SU-DHL-6 (cell line): Measurements from ENCODE around the gene NTRK3.

ENCODE experiments used
- H2AFZ ChIP-seq: fragments of 200-600 bp; sonication (generic); 2 replicates; pipeline ENCODE4 v1.6.1; 2014; ENCODE audit warnings: low read depth, mild to moderate bottlenecking, moderate library complexity, mixed read lengths, antibody characterized with exemption, low read length; ENCODE audit not compliant: severe bottlenecking
- H3F3A ChIP-seq: fragments of 200-600 bp; shearing (Covaris generic); 2 replicates; pipeline ENCODE4 v1.6.0; 2016; ENCODE audit warnings: antibody characterized with exemption, mild to moderate bottlenecking; ENCODE audit not compliant: insufficient read depth
- H3K27ac ChIP-seq: fragments of 200-600 bp; sonication (generic); 2 replicates; pipeline ENCODE4 v1.5.1; 2016; ENCODE audit warnings: low read depth, mild to moderate bottlenecking, low read length, moderate library complexity, mixed read lengths
- H3K27me3 ChIP-seq: fragments of 200-600 bp; sonication (generic), shearing (Covaris generic); 2 replicates; pipeline ENCODE4 v1.6.0; 2014; ENCODE audit warnings: mild to moderate bottlenecking, low read length
- H3K36me3 ChIP-seq: fragments of 200-600 bp; sonication (generic); 2 replicates; pipeline ENCODE4 v1.6.1; 2014; ENCODE audit warnings: mild to moderate bottlenecking, low read length, mixed read lengths
- H3K4me2 ChIP-seq: fragments of 300-600, 200-600 bp; shearing (Covaris generic), sonication (generic); 2 replicates; pipeline ENCODE4 v1.6.0; 2014; ENCODE audit warnings: low read length, low read depth, mild to moderate bottlenecking; ENCODE audit not compliant: poor library complexity, severe bottlenecking
- H3K4me3 ChIP-seq: fragments of 200-600 bp; sonication (generic); 2 replicates; pipeline ENCODE4 v1.5.1; 2014; ENCODE audit warnings: antibody characterized with exemption, low read length, mild to moderate bottlenecking, mixed read lengths; ENCODE audit not compliant: insufficient read depth, poor library complexity, severe bottlenecking
- H3K79me2 ChIP-seq: fragments of 200-600 bp; sonication (generic); 2 replicates; pipeline ENCODE4 v1.6.1; 2014; ENCODE audit warnings: mild to moderate bottlenecking, low read length, moderate library complexity; ENCODE audit not compliant: insufficient read depth
- H3K9ac ChIP-seq: fragments of 200-600 bp; sonication (generic); 2 replicates; pipeline ENCODE4 v1.7.0; 2014; ENCODE audit warnings: mild to moderate bottlenecking, low read length
- H3K9me2 ChIP-seq: fragments of 200-600 bp; sonication (generic); replicated peaks from 2 replicates; pipeline ENCODE4 v1.6.1; 2014; ENCODE audit warnings: low read length; ENCODE audit not compliant: insufficient read depth
- H3K9me3 ChIP-seq: fragments of 200-600 bp; sonication (generic); 2 replicates; pipeline ENCODE4 v1.6.1; 2014; ENCODE audit warnings: low read length, mixed read lengths; ENCODE audit not compliant: insufficient read depth
- H4K20me1 ChIP-seq: fragments of 200-600 bp; sonication (generic); 2 replicates; pipeline ENCODE4 v1.6.1; 2014; ENCODE audit warnings: low read depth, mild to moderate bottlenecking, antibody characterized with exemption, low read length, moderate library complexity, mixed read lengths
- EZH2phosphoT487 ChIP-seq: fragments of 200-600 bp; sonication (generic), shearing (Covaris generic); conservative IDR thresholded peaks from 2 replicates; pipeline ENCODE4 v1.6.1; 2018; ENCODE audit warnings: mild to moderate bottlenecking, antibody characterized with exemption, low read length, moderate library complexity, mixed read lengths
- TF ChIP-seq, protein P1 (sequence below): fragments of 200-600 bp; sonication (generic); IDR thresholded peaks from one replicate; pipeline ENCODE4 v1.5.1; 2017; ENCODE audit warnings: antibody characterized with exemption, mild to moderate bottlenecking, low read length, moderate library complexity; ENCODE audit not compliant: insufficient read depth, poor library complexity, severe bottlenecking

The NTRK3 gene

DNA sequence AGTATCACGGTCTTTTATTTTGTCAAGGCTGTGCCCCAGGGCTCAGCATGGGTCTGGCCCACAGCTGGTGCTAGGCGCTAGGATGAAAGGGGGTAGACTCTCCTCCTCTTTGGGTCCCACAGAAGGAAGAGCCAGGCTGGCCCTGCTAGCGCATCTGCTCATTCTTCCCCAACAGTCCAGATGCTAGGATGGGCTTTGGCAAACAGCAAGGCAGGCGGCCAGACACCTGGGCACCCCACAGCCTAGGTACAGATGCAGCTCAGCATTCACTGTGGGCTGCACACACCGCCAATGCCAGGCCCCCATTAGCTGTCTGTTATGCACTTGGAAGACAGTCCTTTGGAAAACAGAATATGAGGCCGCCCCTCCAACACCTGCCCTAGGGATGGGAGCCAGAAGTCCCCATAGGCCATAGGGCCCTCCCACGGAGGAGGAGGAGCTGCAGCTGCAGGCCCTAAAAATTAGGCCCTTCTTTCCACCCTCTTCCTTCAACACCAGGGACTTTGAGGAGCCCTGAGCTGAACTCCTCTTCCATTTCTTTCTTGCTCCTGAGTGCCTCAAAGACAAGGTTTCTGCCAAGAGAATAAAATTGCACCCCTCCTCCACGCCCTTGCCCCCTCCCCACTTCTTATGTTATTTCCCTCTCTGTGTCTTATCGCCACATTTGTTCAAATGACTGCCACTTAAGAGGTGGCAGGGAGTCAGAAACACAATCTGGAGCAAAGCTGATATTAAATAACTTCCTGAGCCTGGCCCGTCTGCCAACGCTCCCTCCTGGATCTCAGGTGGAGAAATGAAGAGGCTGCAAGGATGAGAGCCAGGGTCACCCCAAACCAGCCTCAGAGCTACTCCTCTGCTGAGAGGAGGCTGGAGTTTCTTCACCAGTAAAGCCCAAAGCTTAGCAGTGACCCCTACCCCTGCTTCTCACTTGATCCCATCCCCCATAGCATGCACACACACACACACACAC, 13.7 kb downstream of the NTRK3 start:
- Histone ChIP-seq H3F3A (no peaks in the 10 kb centered on the region), H3K4me3 (no peak overlapping the region), H3K4me2 (no peak overlapping the region), H2AFZ (no peak overlapping the region), H3K79me2 (no peaks in the 10 kb centered on the region), H3K36me3 (no peaks in the 10 kb centered on the region), H3K9ac (no peak overlapping the region), H3K9me3 (no peaks in the 10 kb centered on the region), H3K27me3 (no peaks in the 10 kb centered on the region), H4K20me1 (no peaks in the 10 kb centered on the region), H3K9me2 (no peaks in the 10 kb centered on the region), H3K27ac (no peak overlapping the region)
- TF ChIP-seq, protein P1, sequence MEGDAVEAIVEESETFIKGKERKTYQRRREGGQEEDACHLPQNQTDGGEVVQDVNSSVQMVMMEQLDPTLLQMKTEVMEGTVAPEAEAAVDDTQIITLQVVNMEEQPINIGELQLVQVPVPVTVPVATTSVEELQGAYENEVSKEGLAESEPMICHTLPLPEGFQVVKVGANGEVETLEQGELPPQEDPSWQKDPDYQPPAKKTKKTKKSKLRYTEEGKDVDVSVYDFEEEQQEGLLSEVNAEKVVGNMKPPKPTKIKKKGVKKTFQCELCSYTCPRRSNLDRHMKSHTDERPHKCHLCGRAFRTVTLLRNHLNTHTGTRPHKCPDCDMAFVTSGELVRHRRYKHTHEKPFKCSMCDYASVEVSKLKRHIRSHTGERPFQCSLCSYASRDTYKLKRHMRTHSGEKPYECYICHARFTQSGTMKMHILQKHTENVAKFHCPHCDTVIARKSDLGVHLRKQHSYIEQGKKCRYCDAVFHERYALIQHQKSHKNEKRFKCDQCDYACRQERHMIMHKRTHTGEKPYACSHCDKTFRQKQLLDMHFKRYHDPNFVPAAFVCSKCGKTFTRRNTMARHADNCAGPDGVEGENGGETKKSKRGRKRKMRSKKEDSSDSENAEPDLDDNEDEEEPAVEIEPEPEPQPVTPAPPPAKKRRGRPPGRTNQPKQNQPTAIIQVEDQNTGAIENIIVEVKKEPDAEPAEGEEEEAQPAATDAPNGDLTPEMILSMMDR = no peak
- no peak for TF ChIP-seq EZH2phosphoT487

DNA sequence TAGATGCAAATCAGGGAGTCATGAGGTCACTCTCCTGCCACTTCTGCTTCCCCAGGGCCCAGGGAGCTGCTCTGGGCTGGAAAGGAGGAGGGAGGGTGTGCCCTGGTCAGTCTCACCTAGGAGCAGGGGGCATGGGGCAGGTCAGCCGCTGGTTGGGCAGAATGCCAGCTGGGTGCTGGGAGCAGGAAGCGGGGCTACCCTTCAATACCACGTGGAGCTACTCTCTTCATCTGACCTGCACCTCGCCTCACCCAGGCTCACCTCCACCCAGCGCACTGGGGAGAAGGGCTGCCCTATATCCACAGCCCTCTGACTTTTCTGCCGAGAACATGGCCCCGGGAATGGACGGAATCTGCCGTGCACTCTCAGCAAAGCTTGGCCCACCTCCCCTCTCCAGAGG, 15.1 kb downstream of the NTRK3 start:
- no peaks in the 10 kb centered on the region for H3K9me2 ChIP-seq
- H3K4me2 ChIP-seq = no peak overlapping the region
- H3F3A ChIP-seq = no peaks in the 10 kb centered on the region
- no peaks in the 10 kb centered on the region for H3K36me3 ChIP-seq
- no peak overlapping the region for H3K27ac ChIP-seq
- H4K20me1 ChIP-seq = no peaks in the 10 kb centered on the region
- no peaks in the 10 kb centered on the region for H3K9me3 ChIP-seq
- H3K9ac ChIP-seq = no peak overlapping the region
- no peaks in the 10 kb centered on the region for H3K79me2 ChIP-seq
- H3K27me3 ChIP-seq = no peaks in the 10 kb centered on the region
- H3K4me3 ChIP-seq = no peak overlapping the region
- TF ChIP-seq, protein P1 = no peak
- no peak for TF ChIP-seq EZH2phosphoT487
- H2AFZ ChIP-seq = no peak overlapping the region

DNA sequence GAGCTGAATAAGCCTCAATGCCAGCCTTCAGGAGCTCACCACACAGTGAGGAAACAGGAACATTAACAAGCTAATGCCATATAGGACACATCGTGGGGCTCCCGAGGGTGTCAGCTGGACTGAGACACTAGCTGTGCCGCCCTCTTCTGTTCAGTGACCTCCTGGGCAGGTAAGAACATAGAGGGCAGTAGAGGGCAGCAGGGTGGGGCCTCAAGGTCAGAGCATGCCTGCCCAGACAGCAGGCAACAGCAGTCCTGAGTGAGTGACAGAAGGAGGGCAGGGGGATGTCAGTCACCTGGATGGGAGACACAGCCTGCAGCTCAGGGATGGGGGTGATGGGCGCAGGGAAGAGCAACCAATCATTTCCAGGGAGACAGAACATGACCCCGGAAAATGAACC, 15.5 kb downstream of the NTRK3 start:
- Histone ChIP-seq H3K4me2 (no peak overlapping the region), H3K4me3 (no peak overlapping the region), H3K27me3 (no peaks in the 10 kb centered on the region), H3K9ac (no peak overlapping the region), H3K36me3 (no peaks in the 10 kb centered on the region), H3K79me2 (no peaks in the 10 kb centered on the region), H3K27ac (no peak overlapping the region), H2AFZ (no peak overlapping the region), H4K20me1 (no peaks in the 10 kb centered on the region), H3F3A (no peaks in the 10 kb centered on the region), H3K9me2 (no peaks in the 10 kb centered on the region), H3K9me3 (no peaks in the 10 kb centered on the region)
- TF ChIP-seq, protein P1 = no peak
- TF ChIP-seq EZH2phosphoT487 = no peak
